Measurements from ENCODE around the gene TCF4.

Gene TCF4

DNA sequence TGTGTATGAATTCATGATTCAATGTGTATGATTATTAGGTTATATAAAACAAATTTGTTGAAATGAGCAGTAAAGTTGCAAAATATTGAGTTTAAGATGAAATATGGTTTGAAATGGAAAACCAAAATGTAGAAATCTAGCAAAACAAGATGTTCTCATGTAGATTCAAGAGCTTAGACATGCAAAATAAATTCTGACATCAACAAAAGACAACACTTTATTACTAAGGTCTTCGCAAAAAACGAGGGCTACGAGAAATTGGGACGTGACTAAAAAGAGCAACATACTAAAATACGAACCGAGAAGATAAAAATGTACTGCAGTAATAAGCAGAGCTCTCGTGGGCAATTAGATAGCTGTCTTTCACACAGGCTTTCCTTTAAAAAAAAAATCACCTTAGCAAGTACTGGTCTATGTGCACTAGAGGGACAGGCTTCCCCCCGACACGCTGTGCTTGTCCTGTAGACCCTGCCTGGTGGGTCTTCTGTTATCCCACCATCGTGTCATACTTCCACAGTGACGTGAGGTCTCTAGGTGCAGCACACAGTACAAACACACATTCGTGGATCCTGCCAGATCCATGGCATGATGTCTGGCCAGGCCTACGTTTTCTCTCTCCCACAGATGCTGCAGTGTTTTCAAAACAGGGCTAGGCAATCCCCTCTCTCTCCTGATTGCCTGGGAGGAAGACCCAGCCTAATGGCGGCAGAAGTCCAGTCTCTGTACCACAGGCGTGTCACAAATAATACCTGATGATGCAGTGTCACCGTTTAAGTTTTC, 240.8 kb downstream of the TCF4 start:
- DNase-seq (ENCODE audit: low read depth) = no peak

DNA sequence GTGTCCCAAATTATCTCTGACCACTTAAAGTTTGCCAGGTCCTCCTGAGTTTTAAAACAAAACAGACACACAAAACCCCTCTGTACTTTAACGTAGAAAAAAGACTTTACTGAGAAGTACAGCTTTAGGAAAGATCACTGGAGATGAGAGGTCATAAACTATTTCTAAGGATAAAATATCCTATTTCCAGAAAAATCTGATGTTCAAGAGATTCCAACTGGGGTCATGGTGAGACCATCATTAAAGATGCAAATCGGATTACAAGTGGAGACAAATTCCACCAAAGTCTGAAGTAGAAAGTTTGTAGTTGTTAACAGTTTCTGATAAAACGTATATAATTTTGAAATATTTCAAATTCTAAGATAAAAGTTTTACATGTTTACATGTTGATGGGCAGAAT, 241.6 kb downstream of the TCF4 start:
- no peak for DNase-seq (ENCODE audit: low read depth)

- no peak for DNase-seq (ENCODE audit: low read depth)
Measured at GRCh38 chr18:55345103-55345950, 242.7 kb downstream of the TCF4 start.

GRCh38 chr18:55343396-55344073, 244.5 kb downstream of the TCF4 start:
- DNase-seq (ENCODE audit: low read depth) = no peak

- no peak for DNase-seq (ENCODE audit: low read depth)
Measured at GRCh38 chr18:55340998-55341397, 247.0 kb downstream of the TCF4 start.

DNA sequence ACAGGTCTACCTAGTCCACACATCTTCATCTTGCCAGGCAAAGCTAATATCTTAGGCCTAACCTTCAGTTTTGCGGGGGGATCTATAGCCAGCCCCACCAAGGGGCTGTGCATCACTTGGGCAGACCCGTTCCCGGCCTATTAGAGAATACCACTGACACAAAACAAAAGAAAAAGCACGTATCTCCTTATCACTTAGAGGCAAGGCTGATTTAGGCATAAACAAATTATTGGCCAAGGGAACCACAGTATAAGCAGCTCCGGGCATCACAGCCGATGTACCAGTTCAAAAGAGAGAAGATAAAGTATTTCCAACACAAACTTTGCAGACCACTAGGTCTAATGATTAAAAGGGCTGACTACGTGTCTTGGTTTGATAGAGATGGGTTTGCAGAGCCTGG, 248.0 kb downstream of the TCF4 start:
- no peak for DNase-seq (ENCODE audit: low read depth)

- no peak for DNase-seq (ENCODE audit: low read depth)
Measured at GRCh38 chr18:55338978-55339650, 248.9 kb downstream of the TCF4 start.

GRCh38 chr18:55337908-55338521, 250.0 kb downstream of the TCF4 start:
- no peak for DNase-seq (ENCODE audit: low read depth)

DNA sequence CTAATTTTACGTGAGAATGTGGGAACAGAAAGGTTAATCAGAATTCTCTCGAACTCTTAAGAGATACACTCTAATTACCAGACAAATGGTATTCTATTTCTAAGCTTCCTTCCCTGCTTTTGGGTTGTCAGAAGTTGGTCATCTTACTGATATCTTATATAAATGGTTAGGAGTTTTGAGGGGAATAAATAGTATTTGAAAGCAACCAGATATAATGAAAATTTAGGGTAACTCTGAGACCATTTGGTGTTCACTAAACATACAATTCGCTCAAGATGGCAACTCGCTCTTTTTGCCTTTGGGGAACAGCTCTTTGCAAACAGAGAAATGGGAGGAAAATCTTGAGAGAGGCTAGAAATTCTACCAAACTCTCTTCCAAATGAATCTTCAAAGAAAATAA, 250.9 kb downstream of the TCF4 start:
- DNase-seq (ENCODE audit: low read depth) = no peak

- no peak for DNase-seq (ENCODE audit: low read depth)
Measured at GRCh38 chr18:55336438-55337100, 251.4 kb downstream of the TCF4 start.

GRCh38 chr18:55334875-55335274, 253.1 kb downstream of the TCF4 start:
- no peak for DNase-seq (ENCODE audit: low read depth)

GRCh38 chr18:55331301-55331700, 256.7 kb downstream of the TCF4 start:
- no peak for DNase-seq (ENCODE audit: low read depth)

DNA sequence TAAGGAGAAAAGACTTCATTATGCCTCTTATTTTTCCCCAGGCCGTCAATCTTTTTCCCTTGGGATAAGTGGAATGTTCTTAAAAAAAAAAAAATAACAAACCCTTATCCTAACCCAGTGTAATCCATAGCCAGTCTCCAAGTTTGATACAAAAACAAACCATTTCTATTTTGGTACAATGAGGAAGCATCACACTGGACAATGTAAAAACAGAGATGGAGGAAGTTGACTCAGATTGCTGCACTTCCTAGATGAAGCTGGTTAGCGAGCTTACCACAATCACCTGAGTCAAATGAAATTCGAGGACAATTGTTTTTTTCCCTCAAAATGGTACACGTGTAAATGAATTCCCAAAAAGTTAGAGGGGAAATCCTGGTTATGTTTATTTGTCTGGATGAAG, 259.7 kb downstream of the TCF4 start:
- DNase-seq (ENCODE audit: low read depth) = no peak

DNA sequence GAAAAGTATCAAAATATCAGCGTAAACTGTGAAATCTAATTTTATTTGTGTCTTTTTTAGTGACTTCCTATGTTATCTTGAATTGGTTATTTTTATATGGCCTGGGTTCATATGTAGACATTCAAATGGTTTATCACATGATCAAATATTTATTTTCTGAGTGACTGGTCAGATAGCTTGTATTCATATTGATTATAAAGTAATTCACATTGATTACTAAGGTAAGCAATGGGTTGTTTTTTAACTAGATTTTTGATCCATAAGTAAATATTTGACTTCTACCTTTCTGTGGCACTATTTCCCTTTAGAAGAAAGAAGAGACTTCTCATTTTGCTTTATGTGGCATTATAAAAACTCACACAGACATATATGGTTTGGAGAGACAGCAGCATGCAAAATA, 260.5 kb downstream of the TCF4 start:
- no peak for DNase-seq (ENCODE audit: low read depth)

GRCh38 chr18:55326134-55326533, 261.9 kb downstream of the TCF4 start:
- DNase-seq (ENCODE audit: low read depth) = no peak

- DNase-seq (ENCODE audit: low read depth) = no peak
Measured at GRCh38 chr18:55324166-55324565, 263.8 kb downstream of the TCF4 start.

- DNase-seq (ENCODE audit: low read depth) = no peak
Measured at GRCh38 chr18:55323051-55323994, 264.7 kb downstream of the TCF4 start.

DNA sequence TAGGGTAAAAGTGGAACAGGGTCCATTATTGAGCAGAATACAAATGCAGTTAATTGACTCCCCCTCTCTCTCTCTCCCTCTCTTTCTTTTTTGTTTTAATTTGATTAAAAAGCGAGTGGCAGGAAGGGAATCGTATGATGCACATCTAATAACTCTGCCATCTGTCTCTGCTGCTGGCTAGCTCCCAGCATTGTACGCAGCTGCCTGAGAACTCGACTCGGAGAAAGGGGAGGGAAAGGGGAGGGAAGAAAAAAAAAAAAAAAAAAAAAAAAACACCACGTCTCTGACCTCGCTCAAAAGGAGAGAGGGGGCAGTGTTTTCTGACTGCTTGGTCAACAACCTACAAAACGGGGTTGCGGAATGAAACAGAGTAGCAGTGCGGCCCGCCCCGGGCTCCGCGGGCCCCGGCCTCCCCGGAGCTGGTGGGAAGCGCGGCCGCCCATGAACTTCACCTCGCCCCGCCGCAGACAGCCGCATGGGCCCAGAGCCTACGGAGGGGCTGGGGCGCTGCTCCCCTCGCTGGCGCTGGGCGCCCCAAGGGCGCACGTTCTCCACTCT, 265.7 kb downstream of the TCF4 start:
- no peak for DNase-seq (ENCODE audit: low read depth)

- no peak for DNase-seq (ENCODE audit: low read depth)
Measured at GRCh38 chr18:55321265-55322177, 266.5 kb downstream of the TCF4 start.

Data from stimulated activated CD8-positive, alpha-beta memory T cell treated with anti-CD3 and anti-CD28 coated beads, Interleukin-15, amount 100 ng/mL, for 1 hour (primary cell).